Liver (tissue), 9 donors: Measurements from ENCODE around the gene GALNT9. TPM values are rescaled to one million over a fixed set of nuclear protein-coding genes. Genes with fewer than 3 reads are reported as not detected.

Source experiments
- DNase-seq: peaks from one replicate; pipeline ENCODE4 v3.0.0-alpha.2; 2017; ENCODE audit warnings: low spot score
- H3K27ac ChIP-seq, 2 donors: one replicate each; pipeline ENCODE4 v1.7.0; 2013; ENCODE audit warnings: inconsistent platforms in 2 of 2, low read length in 2 of 2, control low read depth in 1 of 2, low read depth in 1 of 2, mild to moderate bottlenecking in 1 of 2
- H3K27me3 ChIP-seq, 4 donors: one replicate each; pipeline versions ENCODE4 v1.6.1 to v1.7.0; 2013; ENCODE audit warnings: low read length in 3 of 4, inconsistent platforms in 1 of 4, mild to moderate bottlenecking in 1 of 4, moderate library complexity in 1 of 4; ENCODE audit not compliant: control insufficient read depth in 4 of 4, insufficient read depth in 4 of 4
- H3K36me3 ChIP-seq, 4 donors: one replicate each; pipeline versions ENCODE4 v1.6.1 to v1.7.0; 2013; ENCODE audit warnings: low read length in 3 of 4, mild to moderate bottlenecking in 3 of 4, low read depth in 1 of 4, moderate library complexity in 1 of 4; ENCODE audit not compliant: control insufficient read depth in 4 of 4, insufficient read depth in 3 of 4
- H3K4me1 ChIP-seq, 4 donors: one replicate each; pipeline versions ENCODE4 v1.6.1 to v1.7.0; 2013; ENCODE audit warnings: low read length in 3 of 4, mild to moderate bottlenecking in 3 of 4, moderate library complexity in 1 of 4; ENCODE audit not compliant: control insufficient read depth in 4 of 4, insufficient read depth in 4 of 4
- H3K4me3 ChIP-seq, 3 donors: one replicate each; pipeline versions ENCODE4 v1.6.1 to v1.7.0; 2013; ENCODE audit warnings: low read length in 3 of 3, control low read depth in 1 of 3, low read depth in 1 of 3, mild to moderate bottlenecking in 1 of 3
- H3K9ac ChIP-seq, 2 donors: one replicate each; pipeline ENCODE4 v1.7.0; 2013; ENCODE audit warnings: low read length in 2 of 2, mild to moderate bottlenecking in 2 of 2, moderate library complexity in 2 of 2, control low read depth in 1 of 2, low read depth in 1 of 2
- H3K9me3 ChIP-seq, 4 donors: one replicate each; pipeline versions ENCODE4 v1.6.1 to v1.7.0; 2013; ENCODE audit warnings: low read length in 3 of 4; ENCODE audit not compliant: control insufficient read depth in 4 of 4
- ATF3 ChIP-seq: IDR thresholded peaks from 2 replicates; pipeline ENCODE4 v1.6.1; 2016; ENCODE audit warnings: antibody characterized with exemption
- CTCF ChIP-seq: fragments of 150-350 bp; IDR thresholded peaks from 2 replicates; pipeline ENCODE4 v1.5.1; 2017; ENCODE audit warnings: improper control_type of control experiment, low read depth, low read length; ENCODE audit not compliant: missing input control
- FOXA1 ChIP-seq: IDR thresholded peaks from 2 replicates; pipeline ENCODE4 v1.6.1; 2016; ENCODE audit warnings: antibody characterized with exemption
- FOXA2 ChIP-seq: IDR thresholded peaks from 2 replicates; pipeline ENCODE4 v1.6.1; 2016; ENCODE audit warnings: antibody characterized with exemption
- HNF4G ChIP-seq: IDR thresholded peaks from 2 replicates; pipeline ENCODE4 v1.6.1; 2016; ENCODE audit warnings: antibody characterized with exemption
- JUND ChIP-seq, 2 donors: IDR thresholded peaks; 2 replicates each; pipeline ENCODE4 v1.6.1; 2016; ENCODE audit warnings: antibody characterized with exemption in 2 of 2
- NR2F2 ChIP-seq: IDR thresholded peaks from 2 replicates; pipeline ENCODE4 v1.6.1; 2016; ENCODE audit warnings: antibody characterized with exemption
- RAD21 ChIP-seq, 2 donors: IDR thresholded peaks; 2 replicates each; pipeline ENCODE4 v1.6.1; 2016; ENCODE audit warnings: antibody characterized with exemption in 2 of 2, mild to moderate bottlenecking in 2 of 2
- RXRA ChIP-seq, 2 donors: IDR thresholded peaks; 2 replicates each; pipeline ENCODE4 v1.6.1; 2017 to 2018; ENCODE audit warnings: antibody characterized with exemption in 2 of 2, mild to moderate bottlenecking in 1 of 2
- SP1 ChIP-seq: IDR thresholded peaks from 2 replicates; pipeline ENCODE4 v1.6.1; 2018; ENCODE audit warnings: antibody characterized with exemption, mild to moderate bottlenecking
- YY1 ChIP-seq: IDR thresholded peaks from 2 replicates; pipeline ENCODE4 v1.6.1; 2016; ENCODE audit warnings: antibody characterized with exemption, mild to moderate bottlenecking
- WGBS: extraction: QIAGEN DNeasy Blood & Tissue Kit; methylation state at CpG from one replicate; pipeline ENCODE4 v1.1.7; 2013; 5-methylcytosine and 5-hydroxymethylcytosine counted together
- polyA plus RNA-seq, 2 donors: library from polyadenylated mRNA; stranded (reverse) in 1 of 2; unstranded in 1 of 2; fragments of 200-250 nt in 1 of 2; fragments of >200 nt in 1 of 2; fragmentation: Nextera tagmentation in 1 of 2; extraction: Ambion mirVana in 1 of 2; gene quantifications; one replicate each; pipeline versions ENCODE4 v1.2.1 to v1.2.3, GENCODE V29; 2013 to 2015
- total RNA-seq, 2 donors: library from RNA; depleted of rRNA; stranded (reverse); fragments of >200 nt; gene quantifications; one replicate each; pipeline ENCODE4 v1.2.3, GENCODE V29; 2014
- TF ChIP-seq, protein P1 (sequence below): IDR thresholded peaks from 2 replicates; pipeline ENCODE4 v1.6.1; 2016; ENCODE audit warnings: antibody characterized with exemption
- TF ChIP-seq, protein P2 (sequence below): IDR thresholded peaks from 2 replicates; pipeline ENCODE4 v1.6.1; 2016; ENCODE audit warnings: antibody characterized with exemption
- donor health status: healthy.
- donor health status: healthy.
- donor health status: healthy.
- donor health status: healthy.
- donor health status: healthy.

The GALNT9 gene
- total and polyA plus RNA-seq, 4 donors: 0.05 to 0.25 (median 0.09) TPM; not detected in 1

DNA sequence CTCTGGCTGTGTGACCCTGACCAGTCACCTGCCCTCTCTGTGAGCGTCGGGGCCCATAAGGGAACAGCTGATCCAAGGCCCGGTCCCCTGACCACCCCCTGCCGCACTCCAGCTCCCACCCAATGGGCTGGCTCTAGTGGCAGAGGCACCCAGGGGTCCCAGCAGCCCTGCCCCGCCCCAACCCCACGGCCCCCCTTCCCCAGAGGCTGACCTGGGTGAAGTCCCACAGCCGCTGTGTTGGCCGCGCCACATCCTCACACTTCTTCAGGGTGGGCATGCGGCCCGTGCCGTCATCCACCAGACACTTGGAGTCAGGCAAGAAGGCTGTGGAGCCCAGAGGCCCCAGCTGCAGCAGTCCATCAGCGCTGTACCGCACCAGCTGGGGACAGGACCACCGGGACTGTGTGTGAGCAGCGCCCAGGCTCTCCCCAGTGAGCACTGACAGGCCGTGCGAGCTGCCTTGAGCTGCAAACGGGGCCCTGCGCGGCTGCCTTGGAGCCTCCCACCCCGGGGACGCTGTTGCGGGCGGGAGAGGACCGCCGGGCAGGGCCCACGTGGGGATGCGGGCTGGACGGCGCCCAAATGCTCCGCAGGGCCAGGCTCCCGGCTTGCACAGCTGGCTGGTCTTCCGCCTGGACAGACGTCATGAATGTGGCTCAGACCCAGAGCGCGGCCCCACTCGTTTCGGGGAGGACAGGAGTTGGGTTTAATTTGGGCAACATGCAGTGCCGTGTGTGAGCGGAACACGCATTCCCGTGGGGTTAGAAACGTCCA, 131.6 kb downstream of the GALNT9 start:
- WGBS: 84% methylated on average over 44 of the region's 44 CpGs
- DNase-seq: no peak
- Histone ChIP-seq H3K27me3 (no peaks in the 10 kb centered on the region), H3K27ac (no peak overlapping the region), H3K9me3 (peaks cover 0 to 9% (median 7%) of the 10 kb centered on the region in 4 donors), H3K4me1 (no peaks in the 10 kb centered on the region), H3K4me3 (no peak overlapping the region), H3K9ac (no peak overlapping the region), H3K36me3 (no peaks in the 10 kb centered on the region)
- TF ChIP-seq SP1 (no peak), NR2F2 (no peak), JUND (IDR thresholded peaks at IDR 0.05) (no peak), YY1 (no peak), FOXA2 (no peak), RAD21 (IDR thresholded peaks at IDR 0.05) (no peak), HNF4G (no peak)
- TF ChIP-seq, protein P1, sequence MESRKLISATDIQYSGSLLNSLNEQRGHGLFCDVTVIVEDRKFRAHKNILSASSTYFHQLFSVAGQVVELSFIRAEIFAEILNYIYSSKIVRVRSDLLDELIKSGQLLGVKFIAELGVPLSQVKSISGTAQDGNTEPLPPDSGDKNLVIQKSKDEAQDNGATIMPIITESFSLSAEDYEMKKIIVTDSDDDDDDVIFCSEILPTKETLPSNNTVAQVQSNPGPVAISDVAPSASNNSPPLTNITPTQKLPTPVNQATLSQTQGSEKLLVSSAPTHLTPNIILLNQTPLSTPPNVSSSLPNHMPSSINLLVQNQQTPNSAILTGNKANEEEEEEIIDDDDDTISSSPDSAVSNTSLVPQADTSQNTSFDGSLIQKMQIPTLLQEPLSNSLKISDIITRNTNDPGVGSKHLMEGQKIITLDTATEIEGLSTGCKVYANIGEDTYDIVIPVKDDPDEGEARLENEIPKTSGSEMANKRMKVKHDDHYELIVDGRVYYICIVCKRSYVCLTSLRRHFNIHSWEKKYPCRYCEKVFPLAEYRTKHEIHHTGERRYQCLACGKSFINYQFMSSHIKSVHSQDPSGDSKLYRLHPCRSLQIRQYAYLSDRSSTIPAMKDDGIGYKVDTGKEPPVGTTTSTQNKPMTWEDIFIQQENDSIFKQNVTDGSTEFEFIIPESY: no peak
- TF ChIP-seq, protein P2, sequence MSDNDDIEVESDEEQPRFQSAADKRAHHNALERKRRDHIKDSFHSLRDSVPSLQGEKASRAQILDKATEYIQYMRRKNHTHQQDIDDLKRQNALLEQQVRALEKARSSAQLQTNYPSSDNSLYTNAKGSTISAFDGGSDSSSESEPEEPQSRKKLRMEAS: no peak

DNA sequence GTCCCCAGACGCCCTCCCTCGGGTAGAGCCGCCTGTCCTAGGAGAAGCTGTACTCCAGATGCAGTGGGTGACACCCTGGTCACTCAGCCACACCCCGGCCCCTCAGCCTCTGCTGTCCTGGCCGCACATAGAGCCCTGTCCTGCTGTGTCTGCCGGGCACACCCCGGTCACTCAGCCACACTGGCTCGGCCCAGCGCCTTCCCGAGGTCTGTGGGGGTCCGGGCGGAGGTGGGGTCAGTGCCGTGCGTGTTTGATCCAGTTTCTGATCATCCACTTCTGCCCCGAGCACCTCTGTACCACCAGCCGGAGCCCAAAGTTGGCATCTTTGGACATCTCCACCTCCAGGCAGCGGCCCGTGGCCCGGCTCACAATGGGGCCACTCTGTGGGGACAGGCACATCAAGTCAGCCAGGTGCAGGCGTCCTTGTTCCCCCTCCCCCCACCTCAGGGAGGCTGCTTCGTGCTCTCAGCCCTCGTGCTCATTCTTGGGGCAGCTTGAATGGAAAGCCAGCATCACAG, 132.5 kb downstream of the GALNT9 start:
- no peak overlapping the region for H3K4me3 ChIP-seq
- H3K27ac ChIP-seq: no peak overlapping the region
- H3K4me1 ChIP-seq: no peaks in the 10 kb centered on the region
- no peak overlapping the region for H3K9ac ChIP-seq
- no peak for DNase-seq
- H3K27me3 ChIP-seq: no peaks in the 10 kb centered on the region
- no peak for TF ChIP-seq NR2F2
- TF ChIP-seq, protein P2: no peak
- TF ChIP-seq CTCF: no peak
- TF ChIP-seq RAD21 (IDR thresholded peaks at IDR 0.05): no peak
- peaks cover 0 to 9% (median 7%) of the 10 kb centered on the region in 4 donors for H3K9me3 ChIP-seq
- 82% methylated on average over 22 of the region's 22 CpGs for WGBS
- H3K36me3 ChIP-seq: no peaks in the 10 kb centered on the region

DNA sequence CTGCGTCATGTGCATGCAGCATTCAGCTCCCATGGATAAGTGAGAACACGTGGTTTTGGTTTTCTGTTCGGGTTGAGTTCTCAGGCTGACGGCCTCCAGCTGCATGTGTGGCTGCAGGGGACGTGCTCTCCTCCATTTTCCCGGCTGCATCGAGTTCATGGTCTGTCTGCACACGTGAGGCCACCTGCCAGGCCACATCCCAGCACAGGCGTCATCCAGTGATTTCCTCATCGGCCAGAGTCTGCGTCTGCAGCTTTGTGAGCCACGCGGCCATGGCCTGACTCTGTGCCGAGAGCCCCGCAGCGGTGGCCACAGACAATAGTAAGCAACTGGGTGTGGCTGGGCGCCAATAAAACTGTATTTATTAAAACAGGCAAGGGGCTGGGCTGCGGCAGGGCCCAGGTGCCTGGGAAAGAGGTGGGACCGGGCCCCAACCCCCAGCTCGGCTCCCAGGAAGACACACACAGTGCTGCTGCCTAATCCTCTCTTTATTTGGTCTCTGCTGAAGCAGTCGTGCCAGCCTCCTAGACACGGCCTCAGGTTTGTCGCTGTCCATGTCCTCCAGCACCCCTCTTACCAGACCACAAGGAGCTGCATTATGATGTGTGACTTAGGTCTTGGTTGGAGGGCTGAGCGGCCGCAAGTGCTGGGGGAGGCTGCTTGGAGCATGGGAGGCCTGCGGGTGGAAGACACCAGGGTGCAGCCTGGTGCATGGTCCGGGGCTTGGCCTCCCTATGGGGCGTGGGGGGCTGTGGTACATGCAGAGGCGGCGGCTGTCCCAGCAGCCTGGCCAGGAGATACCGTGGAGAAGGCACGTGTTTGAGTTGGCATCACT, 133.1 kb downstream of the GALNT9 start:
- Histone ChIP-seq H3K4me3 (no peak overlapping the region), H3K36me3 (no peaks in the 10 kb centered on the region), H3K9me3 (peaks cover 0 to 9% (median 7%) of the 10 kb centered on the region in 4 donors), H3K9ac (no peak overlapping the region), H3K27me3 (no peaks in the 10 kb centered on the region), H3K4me1 (no peaks in the 10 kb centered on the region), H3K27ac (no peak overlapping the region)
- no peak for DNase-seq
- WGBS: 77% methylated on average over 32 of the region's 32 CpGs
- TF ChIP-seq HNF4G (no peak), FOXA1 (no peak), ATF3 (no peak), RAD21 (IDR thresholded peaks at IDR 0.05) (no peak), RXRA (IDR thresholded peaks at IDR 0.05) (no peak), CTCF (no peak)
- TF ChIP-seq, protein P2: no peak
